Chondrocyte (in vitro differentiated cells): ENCODE measurements around the gene SETBP1. TPM values are rescaled to one million over a fixed set of nuclear protein-coding genes. Genes with fewer than 3 reads are reported as not detected.

Experiments used
- DNase-seq: peaks from one replicate; pipeline ENCODE4 v3.0.0; 2021; ENCODE audit warnings: mixed read lengths, low spot score
- H3K27ac Mint-ChIP-seq: one replicate; pipeline ENCODE4 v1.8.0; 2021; ENCODE audit warnings: mild to moderate bottlenecking, moderate library complexity, mixed read lengths; ENCODE audit not compliant: unreplicated experiment
- H3K27me3 Mint-ChIP-seq: 2 replicates; pipeline ENCODE4 v1.8.0; 2021; ENCODE audit warnings: low read depth, mixed read lengths
- H3K36me3 Mint-ChIP-seq: 2 replicates; pipeline ENCODE4 v1.8.0; 2021; ENCODE audit warnings: low read depth, mixed read lengths
- H3K4me1 Mint-ChIP-seq: 2 replicates; pipeline ENCODE4 v1.8.0; 2021; ENCODE audit warnings: low read depth, mild to moderate bottlenecking, mixed read lengths
- H3K4me3 Mint-ChIP-seq: one replicate; pipeline ENCODE4 v1.8.0; 2021; ENCODE audit warnings: mild to moderate bottlenecking, moderate library complexity, mixed read lengths; ENCODE audit not compliant: unreplicated experiment
- H3K9me3 Mint-ChIP-seq: 2 replicates; pipeline ENCODE4 v1.8.0; 2021; ENCODE audit warnings: low read depth, mixed read lengths
- total RNA-seq: library from RNA; stranded (reverse); gene quantifications from 3 replicates; pipeline ENCODE4 v1.2.1, GENCODE V29; 2021
- TF ChIP-seq, protein P1 (sequence below): fragments of 200-600 bp; sonication (generic); IDR thresholded peaks from 2 replicates; pipeline ENCODE4 v1.5.0; 2021; ENCODE audit warnings: antibody characterized with exemption, mild to moderate bottlenecking, moderate library complexity

The SETBP1 gene
- total RNA-seq, 1 donor from 2014 or later, result 29.3 TPM

DNA sequence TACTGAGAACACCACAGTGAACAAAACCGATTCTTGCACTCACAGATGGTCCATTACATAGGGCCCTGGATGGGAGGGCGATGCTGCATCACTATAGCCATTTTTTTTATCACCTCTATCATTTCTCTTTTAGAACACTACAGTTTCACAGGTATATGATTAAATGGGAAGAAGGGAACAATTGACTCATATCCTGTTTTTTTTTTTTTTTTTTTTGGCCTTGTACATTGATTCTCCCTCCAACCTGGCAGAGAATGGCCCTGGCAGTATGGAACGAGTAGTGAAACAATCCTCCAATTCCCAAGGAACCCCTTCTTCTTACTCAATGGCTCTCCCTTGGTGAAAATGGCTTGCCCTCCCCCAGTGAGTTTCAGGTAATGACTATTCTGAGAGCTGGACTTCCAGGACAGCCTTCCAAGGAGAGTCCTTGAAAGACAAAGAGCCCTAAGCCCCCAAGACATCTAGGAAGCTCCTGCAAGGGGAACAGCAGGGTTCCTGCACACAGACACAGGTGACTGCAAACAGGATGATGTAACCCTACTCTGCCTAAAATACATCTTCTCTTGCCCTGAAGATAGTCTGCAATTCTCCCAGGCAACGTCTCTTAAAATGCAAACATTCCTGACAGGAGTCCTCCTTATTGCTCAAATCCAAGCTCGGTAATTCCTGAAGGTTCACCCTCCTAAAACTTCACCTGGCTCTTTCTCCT, 405.4 kb downstream of the SETBP1 start:
- Mint-ChIP-seq H3K4me3 (no peak overlapping the region), H3K36me3 (peaks cover 2% of the 10 kb centered on the region), H3K9me3 (peaks cover 3% of the 10 kb centered on the region), H3K27me3 (peaks cover 3% of the 10 kb centered on the region), H3K27ac (no peak overlapping the region), H3K4me1 (no peaks in the 10 kb centered on the region)
- no peak for DNase-seq
- TF ChIP-seq, protein P1, sequence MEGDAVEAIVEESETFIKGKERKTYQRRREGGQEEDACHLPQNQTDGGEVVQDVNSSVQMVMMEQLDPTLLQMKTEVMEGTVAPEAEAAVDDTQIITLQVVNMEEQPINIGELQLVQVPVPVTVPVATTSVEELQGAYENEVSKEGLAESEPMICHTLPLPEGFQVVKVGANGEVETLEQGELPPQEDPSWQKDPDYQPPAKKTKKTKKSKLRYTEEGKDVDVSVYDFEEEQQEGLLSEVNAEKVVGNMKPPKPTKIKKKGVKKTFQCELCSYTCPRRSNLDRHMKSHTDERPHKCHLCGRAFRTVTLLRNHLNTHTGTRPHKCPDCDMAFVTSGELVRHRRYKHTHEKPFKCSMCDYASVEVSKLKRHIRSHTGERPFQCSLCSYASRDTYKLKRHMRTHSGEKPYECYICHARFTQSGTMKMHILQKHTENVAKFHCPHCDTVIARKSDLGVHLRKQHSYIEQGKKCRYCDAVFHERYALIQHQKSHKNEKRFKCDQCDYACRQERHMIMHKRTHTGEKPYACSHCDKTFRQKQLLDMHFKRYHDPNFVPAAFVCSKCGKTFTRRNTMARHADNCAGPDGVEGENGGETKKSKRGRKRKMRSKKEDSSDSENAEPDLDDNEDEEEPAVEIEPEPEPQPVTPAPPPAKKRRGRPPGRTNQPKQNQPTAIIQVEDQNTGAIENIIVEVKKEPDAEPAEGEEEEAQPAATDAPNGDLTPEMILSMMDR, result no peak

DNA sequence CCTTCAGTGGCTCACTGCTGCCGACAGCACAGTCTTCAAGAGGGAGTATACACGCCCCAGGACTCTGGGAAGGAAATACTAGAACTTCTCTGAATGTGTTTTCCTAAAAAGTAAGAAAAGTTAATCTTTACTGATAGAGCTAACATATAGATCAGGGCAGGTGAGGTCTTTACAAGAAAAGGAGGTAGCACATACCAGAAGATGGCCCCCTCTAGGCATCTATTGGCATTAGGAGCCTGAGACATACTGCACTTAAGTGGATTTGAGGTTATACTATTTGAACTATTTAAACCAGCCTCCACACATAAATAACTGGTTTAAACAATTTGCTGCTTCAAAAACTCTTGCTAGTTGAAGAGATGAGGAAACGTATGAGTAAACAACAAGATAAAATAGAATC, 406.1 kb downstream of the SETBP1 start:
- Mint-ChIP-seq H3K27me3 (peaks cover 3% of the 10 kb centered on the region), H3K4me3 (no peak overlapping the region), H3K36me3 (no peaks in the 10 kb centered on the region), H3K27ac (no peak overlapping the region), H3K4me1 (peaks cover 3% of the 10 kb centered on the region), H3K9me3 (no peaks in the 10 kb centered on the region)
- TF ChIP-seq, protein P1, result no peak
- no peak for DNase-seq

DNA sequence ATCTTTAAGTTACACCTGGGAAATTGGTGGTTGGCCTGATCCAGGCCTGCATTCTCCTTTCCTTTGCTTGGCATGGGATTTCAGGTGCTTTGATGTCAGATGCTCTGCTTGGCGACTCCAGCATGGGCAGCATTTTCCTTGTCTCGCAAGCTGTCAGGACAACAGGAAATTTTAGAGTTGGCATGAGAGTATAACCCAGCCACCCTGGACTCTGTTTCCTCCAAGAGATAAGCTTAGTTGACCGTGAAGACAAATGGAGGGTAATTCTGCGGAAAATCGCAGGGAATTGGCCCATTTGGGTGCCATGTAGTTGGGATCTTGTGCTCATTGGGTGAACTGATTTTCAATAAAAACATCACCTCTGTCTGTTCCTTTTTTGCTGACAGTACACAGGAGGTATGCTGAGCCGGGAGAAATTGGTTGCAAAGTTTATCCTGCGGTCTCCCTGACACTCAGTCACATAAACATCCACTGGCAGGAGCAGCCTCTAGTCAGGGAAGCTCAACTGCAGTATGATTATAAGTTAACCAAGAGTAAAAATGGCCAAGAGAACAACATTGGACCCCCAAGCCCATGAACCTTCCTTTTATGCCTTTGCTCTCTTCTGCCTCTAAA, 409.9 kb downstream of the SETBP1 start:
- no peak overlapping the region for H3K27ac Mint-ChIP-seq
- H3K4me1 Mint-ChIP-seq, result peaks cover 3% of the 10 kb centered on the region
- DNase-seq, result no peak
- no peak overlapping the region for H3K4me3 Mint-ChIP-seq
- H3K36me3 Mint-ChIP-seq, result no peaks in the 10 kb centered on the region
- H3K9me3 Mint-ChIP-seq, result peaks cover 4% of the 10 kb centered on the region
- H3K27me3 Mint-ChIP-seq, result no peaks in the 10 kb centered on the region
- TF ChIP-seq, protein P1, result no peak

DNA sequence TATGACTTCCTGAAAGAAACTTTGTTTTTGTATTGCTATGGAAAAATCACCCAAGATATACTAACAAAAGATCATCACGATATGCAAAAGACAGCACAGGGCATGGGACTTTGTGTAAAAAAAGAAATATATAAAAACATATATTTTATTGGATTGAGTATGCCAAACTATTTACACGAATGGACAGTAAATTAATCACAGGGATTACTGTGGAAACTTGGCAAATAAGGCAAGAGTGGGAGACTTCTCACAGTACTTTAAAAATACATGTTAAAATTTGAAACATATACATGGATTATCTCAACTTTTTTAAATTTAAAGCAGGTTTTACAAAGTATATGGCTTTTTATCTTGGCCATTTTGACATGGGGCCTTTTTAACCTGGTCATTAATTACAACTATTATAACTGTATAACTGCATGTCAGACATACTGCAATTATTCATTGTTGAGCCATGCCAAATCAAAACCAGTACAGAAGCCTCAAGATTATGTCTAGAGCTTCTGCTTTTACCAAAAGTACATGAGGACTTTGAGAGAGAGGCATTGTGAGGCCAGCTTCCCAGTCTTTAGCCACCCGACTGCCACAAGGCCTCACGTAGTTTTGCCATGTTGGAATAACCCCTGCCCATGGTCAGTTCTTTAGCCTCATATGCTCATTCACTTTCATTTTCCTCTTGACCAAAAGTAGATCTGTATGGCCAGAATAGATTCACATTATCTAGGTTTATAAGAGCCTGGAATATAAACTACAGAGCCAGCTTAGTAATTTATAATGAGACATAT, 419.8 kb downstream of the SETBP1 start:
- H3K36me3 Mint-ChIP-seq, result no peaks in the 10 kb centered on the region
- TF ChIP-seq, protein P1, result no peak
- no peaks in the 10 kb centered on the region for H3K9me3 Mint-ChIP-seq
- H3K27me3 Mint-ChIP-seq, result peaks cover 1% of the 10 kb centered on the region
- H3K4me1 Mint-ChIP-seq, result no peaks in the 10 kb centered on the region
- H3K27ac Mint-ChIP-seq, result no peak overlapping the region
- no peak for DNase-seq
- no peak overlapping the region for H3K4me3 Mint-ChIP-seq

DNA sequence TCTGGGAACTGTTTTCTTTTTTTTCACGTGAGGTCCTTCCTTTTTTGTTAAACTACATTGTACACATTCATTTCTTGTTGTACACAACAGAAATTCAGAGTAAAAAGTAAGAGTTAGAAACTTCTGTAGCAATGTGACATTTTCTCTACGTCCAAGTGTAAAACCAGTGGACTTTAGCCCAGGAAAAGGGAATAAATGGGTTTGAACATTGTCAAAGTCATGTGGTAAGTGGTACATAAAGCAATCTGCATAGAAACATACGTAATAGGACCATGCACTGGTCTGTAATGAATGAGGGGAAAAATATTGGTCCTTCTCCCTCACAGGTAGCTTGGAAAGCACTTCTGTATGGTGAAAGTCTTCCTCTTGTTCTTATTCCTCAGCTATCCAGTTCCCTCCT, 421.4 kb downstream of the SETBP1 start:
- Mint-ChIP-seq H3K27ac (no peak overlapping the region), H3K4me3 (no peak overlapping the region), H3K36me3 (no peaks in the 10 kb centered on the region), H3K9me3 (no peaks in the 10 kb centered on the region), H3K27me3 (peaks cover 1% of the 10 kb centered on the region), H3K4me1 (no peaks in the 10 kb centered on the region)
- DNase-seq, result no peak
- TF ChIP-seq, protein P1, result no peak
